Thoracic aorta (tissue), 2 donors: ENCODE measurements around the gene CYYR1. TPM values are rescaled to one million over a fixed set of nuclear protein-coding genes. Genes with fewer than 3 reads are reported as not detected.

Experiments used
- ATAC-seq: fragments of 150-250 bp; one replicate; pipeline ENCODE4 v1.8.0; 2017; ENCODE audit warnings: low read depth; ENCODE audit not compliant: insufficient number of reproducible peaks, low FRiP score
- DNase-seq: peaks from one replicate; pipeline ENCODE4 v3.0.0-alpha.2; 2020; ENCODE audit warnings: low spot score
- H3K27ac ChIP-seq, 2 donors: fragments of 200-600 bp; sonication (generic); 1 replicate in 1 of 2; 2 replicates in 1 of 2; pipeline ENCODE4 v1.5.1; 2016; ENCODE audit warnings: mild to moderate bottlenecking in 2 of 2, moderate library complexity in 2 of 2
- H3K27me3 ChIP-seq: fragments of 200-600 bp; sonication (generic); replicated peaks from 2 replicates; pipeline ENCODE4 v1.6.0; 2016; ENCODE audit warnings: mild to moderate bottlenecking; ENCODE audit not compliant: insufficient read depth
- H3K36me3 ChIP-seq: fragments of 200-600 bp; sonication (generic); one replicate; pipeline ENCODE4 v1.5.1; 2016
- H3K4me1 ChIP-seq, 2 donors: fragments of 200-600 bp; sonication (generic); 1 replicate in 1 of 2; 2 replicates in 1 of 2; pipeline versions ENCODE4 v1.5.1 to v1.6.0; 2016; ENCODE audit warnings: low read depth in 2 of 2, mild to moderate bottlenecking in 1 of 2; ENCODE audit not compliant: control insufficient read depth in 1 of 2
- H3K4me3 ChIP-seq: fragments of 200-600 bp; sonication (generic); 2 replicates; pipeline ENCODE4 v1.5.1; 2016; ENCODE audit warnings: mild to moderate bottlenecking
- H3K9me3 ChIP-seq: fragments of 200-600 bp; sonication (generic); 2 replicates; pipeline ENCODE4 v1.5.1; 2016
- CTCF ChIP-seq: fragments of 200-600 bp; sonication (generic); IDR thresholded peaks from one replicate; pipeline ENCODE4 v1.5.1; 2019; ENCODE audit warnings: antibody characterized with exemption
- total RNA-seq, 2 donors: library from RNA; depleted of rRNA; stranded (reverse); fragments of >200 nt; gene quantifications; one replicate each; pipeline versions ENCODE4 v1.1.0 to v1.2.3, GENCODE V29; 2016

The CYYR1 gene
- total RNA-seq, 2 donors from 2014 or later = 6.6 to 15.8 TPM

GRCh38 chr21:26532208-26532607, 40.9 kb downstream of the CYYR1 start:
- Histone ChIP-seq H3K36me3 (no peaks in the 10 kb centered on the region), H3K4me3 (no peak overlapping the region), H3K27me3 (no peaks in the 10 kb centered on the region), H3K9me3 (no peaks in the 10 kb centered on the region), H3K27ac (no peak overlapping the region), H3K4me1 (no peaks in the 10 kb centered on the region)
- DNase-seq (no peak), ATAC-seq (no peak)
- no peak for TF ChIP-seq CTCF

- Histone ChIP-seq H3K9me3 (no peaks in the 10 kb centered on the region), H3K4me3 (no peak overlapping the region), H3K36me3 (no peaks in the 10 kb centered on the region), H3K27ac (no peak overlapping the region), H3K4me1 (no peaks in the 10 kb centered on the region), H3K27me3 (no peaks in the 10 kb centered on the region)
- TF ChIP-seq CTCF = no peak
- ATAC-seq (no peak), DNase-seq (no peak)
Measured at GRCh38 chr21:26529526-26529925, 43.6 kb downstream of the CYYR1 start.

GRCh38 chr21:26528882-26529281, 44.2 kb downstream of the CYYR1 start:
- no peak overlapping the region for H3K27ac ChIP-seq
- no peaks in the 10 kb centered on the region for H3K27me3 ChIP-seq
- no peaks in the 10 kb centered on the region for H3K9me3 ChIP-seq
- H3K4me1 ChIP-seq = no peaks in the 10 kb centered on the region
- DNase-seq = no peak
- no peak overlapping the region for H3K4me3 ChIP-seq
- TF ChIP-seq CTCF = no peak
- ATAC-seq = no peak
- no peaks in the 10 kb centered on the region for H3K36me3 ChIP-seq

DNA sequence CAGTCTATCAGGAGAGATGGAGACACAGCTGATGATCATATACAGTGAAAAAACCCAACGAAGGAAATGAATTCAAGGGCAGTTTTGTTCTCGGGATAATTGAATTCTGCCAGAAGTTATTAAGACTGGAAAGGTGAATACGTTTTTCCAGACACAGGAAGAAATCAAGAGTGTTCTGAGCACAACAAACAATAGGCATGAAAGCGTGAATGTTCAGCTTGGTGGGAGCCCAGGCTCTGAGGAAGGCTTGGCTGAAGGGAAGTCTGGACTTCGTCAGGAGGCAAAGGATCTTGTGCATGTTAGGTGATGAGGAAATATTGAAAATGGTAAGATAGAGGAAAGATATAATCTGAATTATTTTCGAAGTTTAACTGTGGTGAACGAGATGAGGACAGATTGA, 50.4 kb downstream of the CYYR1 start:
- H3K9me3 ChIP-seq = no peaks in the 10 kb centered on the region
- DNase-seq = no peak
- ATAC-seq = no peak
- H3K4me1 ChIP-seq = no peaks in the 10 kb centered on the region
- no peak for TF ChIP-seq CTCF
- no peak overlapping the region for H3K27ac ChIP-seq
- H3K27me3 ChIP-seq = no peaks in the 10 kb centered on the region
- no peaks in the 10 kb centered on the region for H3K36me3 ChIP-seq
- no peak overlapping the region for H3K4me3 ChIP-seq

- Histone ChIP-seq H3K4me1 (no peaks in the 10 kb centered on the region), H3K36me3 (no peaks in the 10 kb centered on the region), H3K4me3 (no peak overlapping the region), H3K27me3 (no peaks in the 10 kb centered on the region), H3K9me3 (no peaks in the 10 kb centered on the region), H3K27ac (no peak overlapping the region)
- ATAC-seq (no peak), DNase-seq (no peak)
- TF ChIP-seq CTCF = no peak
Measured at GRCh38 chr21:26519142-26519541, 53.9 kb downstream of the CYYR1 start.
